Fibroblast of the aortic adventitia (primary cell): ENCODE results near the gene CFAP92. TPM values are rescaled to one million over a fixed set of nuclear protein-coding genes. Genes with fewer than 3 reads are reported as not detected.

Source experiments
- DNase-seq: peaks from one replicate; pipeline ENCODE4 v3.0.0-alpha.2; 2010; ENCODE audit warnings: low read depth
- H3K4me3 ChIP-seq: 2 replicates; pipeline ENCODE4 v1.5.1; 2011; ENCODE audit warnings: low read depth, mild to moderate bottlenecking, control low read depth, low read length, moderate library complexity
- CTCF ChIP-seq: IDR thresholded peaks from 2 replicates; pipeline ENCODE4 v1.5.1; 2011; ENCODE audit warnings: mild to moderate bottlenecking, low read length, control low read depth, inconsistent platforms; ENCODE audit not compliant: insufficient read depth
- total RNA-seq: library from RNA; depleted of rRNA; stranded (reverse); fragments of >200 nt; gene quantifications from 2 replicates; pipeline ENCODE4 v1.2.3, GENCODE V29; 2012; ENCODE audit warnings: low replicate concordance

CFAP92 gene
- total RNA-seq, 1 donor, result not detected

GRCh38 chr3:128917291-128917690, 76.6 kb downstream of the CFAP92 start:
- H3K4me3 ChIP-seq, result no peak overlapping the region
- TF ChIP-seq CTCF, result no peak
- DNase-seq, result no peak

- H3K4me3 ChIP-seq, result no peak overlapping the region
- TF ChIP-seq CTCF, result no peak
- DNase-seq, result no peak
Observed at GRCh38 chr3:128914966-128915645, 78.8 kb downstream of the CFAP92 start.

GRCh38 chr3:128911911-128912310, 82.0 kb downstream of the CFAP92 start:
- no peak overlapping the region for H3K4me3 ChIP-seq
- no peak for TF ChIP-seq CTCF
- no peak for DNase-seq

GRCh38 chr3:128910006-128910405, 83.9 kb downstream of the CFAP92 start:
- no peak overlapping the region for H3K4me3 ChIP-seq
- TF ChIP-seq CTCF, result no peak
- no peak for DNase-seq

GRCh38 chr3:128908951-128909350, 84.9 kb downstream of the CFAP92 start:
- no peak for DNase-seq
- no peak overlapping the region for H3K4me3 ChIP-seq
- TF ChIP-seq CTCF, result no peak

GRCh38 chr3:128907706-128908445, 86.0 kb downstream of the CFAP92 start:
- H3K4me3 ChIP-seq, result no peak overlapping the region
- no peak for DNase-seq
- no peak for TF ChIP-seq CTCF
